PC-9 (cell line): ENCODE results near the gene CALHM4.

Experiments
- CTCF ChIP-seq: fragments of 200-600 bp; sonication (generic); conservative IDR thresholded peaks from 2 replicates; pipeline ENCODE4 v1.6.1; 2017; ENCODE audit warnings: mixed run types, antibody characterized with exemption, mild to moderate bottlenecking, moderate library complexity
- EZH2 ChIP-seq: fragments of 200-600 bp; sonication (generic); IDR thresholded peaks from 2 replicates; pipeline ENCODE4 v1.8.0; 2017; ENCODE audit warnings: antibody characterized with exemption, low read depth

- no peak for TF ChIP-seq CTCF
- TF ChIP-seq EZH2 = no peak
Measured at GRCh38 chr6:116528133-116528532, 25.4 kb upstream of the CALHM4 start.
